H54 (cell line): ENCODE results near the gene BPIFB1.

Experiments used
- DNase-seq: peaks from one replicate; pipeline ENCODE4 v3.0.0; 2011; ENCODE audit warnings: low spot score, mixed read lengths; ENCODE audit not compliant: insufficient read length
- FAIRE-seq: peaks from 3 replicates; lab custom pipeline; 2011; peaks lifted over from hg19 to GRCh38; lab: Jason Lieb, UNC
- POLR2A ChIP-seq: IDR thresholded peaks from 2 replicates; pipeline ENCODE4 v1.6.1; 2011; ENCODE audit warnings: low read depth, mild to moderate bottlenecking, low read length

BPIFB1 gene

GRCh38 chr20:33311011-33311410 lies 28.0 kb downstream of the BPIFB1 start:
- FAIRE-seq (no peak), DNase-seq (no peak)
- TF ChIP-seq POLR2A: no peak

- TF ChIP-seq POLR2A: no peak
- no peak for DNase-seq
- FAIRE-seq: no peak
Measured at GRCh38 chr20:33311996-33312395, 29.0 kb downstream of the BPIFB1 start.

- no peak for TF ChIP-seq POLR2A
- FAIRE-seq (no peak), DNase-seq (no peak)
Measured at GRCh38 chr20:33312583-33312982, 29.6 kb downstream of the BPIFB1 start.

GRCh38 chr20:33313686-33314314 lies 30.8 kb downstream of the BPIFB1 start:
- DNase-seq (no peak), FAIRE-seq (no peak)
- no peak for TF ChIP-seq POLR2A

- FAIRE-seq (no peak), DNase-seq (no peak)
- no peak for TF ChIP-seq POLR2A
Measured at GRCh38 chr20:33316343-33316742, 33.3 kb downstream of the BPIFB1 start.

GRCh38 chr20:33316958-33317357 lies 33.9 kb downstream of the BPIFB1 start:
- TF ChIP-seq POLR2A: no peak
- FAIRE-seq: no peak
- DNase-seq: no peak

- FAIRE-seq: no peak
- no peak for DNase-seq
- TF ChIP-seq POLR2A: no peak
Measured at GRCh38 chr20:33317424-33318095, 34.5 kb downstream of the BPIFB1 start.

- FAIRE-seq (no peak), DNase-seq (no peak)
- no peak for TF ChIP-seq POLR2A
Measured at GRCh38 chr20:33318096-33318429, 35.0 kb downstream of the BPIFB1 start.

- no peak for FAIRE-seq
- no peak for DNase-seq
- no peak for TF ChIP-seq POLR2A
Measured at GRCh38 chr20:33320006-33320405, 37.0 kb downstream of the BPIFB1 start.

GRCh38 chr20:33322456-33322855 lies 39.4 kb downstream of the BPIFB1 start:
- DNase-seq: no peak
- no peak for FAIRE-seq
- no peak for TF ChIP-seq POLR2A

GRCh38 chr20:33323236-33323635 lies 40.2 kb downstream of the BPIFB1 start:
- TF ChIP-seq POLR2A: no peak
- DNase-seq: no peak
- no peak for FAIRE-seq

GRCh38 chr20:33325350-33325749 lies 42.3 kb downstream of the BPIFB1 start:
- no peak for FAIRE-seq
- no peak for TF ChIP-seq POLR2A
- DNase-seq: no peak

GRCh38 chr20:33328157-33329137 lies 45.4 kb downstream of the BPIFB1 start:
- no peak for TF ChIP-seq POLR2A
- FAIRE-seq (no peak), DNase-seq (no peak)

- no peak for TF ChIP-seq POLR2A
- no peak for DNase-seq
- FAIRE-seq: no peak
Measured at GRCh38 chr20:33332905-33333456, 50.0 kb downstream of the BPIFB1 start.
